NK-92 (cell line): ENCODE measurements around the gene ANK3.

Experiments used
- DNase-seq: peaks from one replicate; lab custom pipeline; 2025; ENCODE audit not compliant: unreplicated experiment; lab: John Stamatoyannopoulos, UW

ANK3 gene

DNA sequence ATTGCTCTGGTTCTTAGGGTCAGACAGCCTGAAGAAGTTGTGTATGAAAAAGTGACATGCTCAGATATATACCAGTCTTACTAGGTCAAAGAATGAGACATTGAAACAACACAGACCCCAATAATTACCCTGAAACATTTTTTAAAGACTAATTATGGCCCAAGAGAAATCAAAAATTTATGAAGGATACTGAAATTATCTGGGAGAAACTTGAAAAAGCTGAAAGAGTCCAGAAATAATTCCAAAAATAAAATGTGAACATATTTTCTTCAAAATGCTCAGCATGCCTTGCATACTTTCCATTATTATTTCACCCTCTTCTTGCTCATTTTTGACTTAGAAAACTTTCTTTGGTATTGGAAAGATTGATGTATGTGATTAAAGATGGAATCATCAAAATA lies 284.4 kb downstream of the ANK3 start:
- no peak for DNase-seq

DNA sequence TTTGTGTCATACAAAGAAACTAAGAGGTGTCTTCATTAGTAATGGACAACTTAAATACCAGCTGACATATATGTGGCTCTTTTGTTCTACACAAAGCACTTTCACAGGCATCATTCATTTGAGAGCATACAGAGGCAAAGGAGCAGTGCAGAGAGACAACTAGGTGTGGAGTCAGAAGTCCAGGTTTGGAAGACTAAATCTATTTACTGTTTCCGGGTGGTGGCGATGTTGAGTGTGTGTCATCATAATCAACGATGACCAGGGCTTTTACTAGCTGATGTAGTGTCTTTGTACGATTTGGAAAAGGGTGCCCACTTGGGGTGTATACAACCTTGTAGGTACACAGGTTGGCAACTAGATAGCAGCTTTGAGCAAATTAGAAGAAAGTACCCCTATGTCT lies 287.9 kb downstream of the ANK3 start:
- no peak for DNase-seq

DNA sequence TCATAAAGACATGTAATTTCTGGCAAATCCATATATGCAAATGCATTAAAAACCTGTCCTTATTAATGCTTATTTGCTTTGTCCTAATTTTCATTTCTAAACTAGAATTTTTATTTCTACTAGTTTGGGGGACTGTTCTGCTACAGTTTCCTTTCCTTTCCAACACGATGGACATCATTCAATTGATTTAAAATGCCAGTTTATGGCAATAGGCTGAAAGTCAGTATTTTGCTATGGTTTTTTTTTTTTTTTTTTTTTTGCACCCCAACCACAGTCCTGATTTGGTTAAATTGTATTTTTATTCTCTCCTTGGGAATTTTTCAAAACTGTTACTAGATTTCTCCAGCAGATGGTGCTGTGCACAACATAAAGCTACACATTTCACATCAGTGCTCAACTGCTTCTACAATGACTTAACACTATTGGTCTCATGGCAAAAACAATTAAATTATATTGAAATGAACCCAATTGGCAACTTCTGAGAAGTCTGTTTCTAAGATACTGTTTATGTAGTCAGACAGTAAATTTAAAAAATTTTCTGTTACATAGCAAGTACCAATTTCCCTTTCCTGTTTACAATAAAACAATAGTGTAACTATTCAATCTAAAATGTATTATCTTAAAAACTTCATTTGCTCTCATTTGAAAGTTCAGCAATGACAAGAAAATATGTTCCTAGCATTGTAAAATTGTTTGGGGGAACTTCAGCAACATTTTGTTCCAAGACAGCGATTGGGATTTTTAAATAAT lies 289.5 kb downstream of the ANK3 start:
- DNase-seq = no peak

GRCh38 chr10:60098677-60099601 lies 290.7 kb downstream of the ANK3 start:
- DNase-seq = no peak

DNA sequence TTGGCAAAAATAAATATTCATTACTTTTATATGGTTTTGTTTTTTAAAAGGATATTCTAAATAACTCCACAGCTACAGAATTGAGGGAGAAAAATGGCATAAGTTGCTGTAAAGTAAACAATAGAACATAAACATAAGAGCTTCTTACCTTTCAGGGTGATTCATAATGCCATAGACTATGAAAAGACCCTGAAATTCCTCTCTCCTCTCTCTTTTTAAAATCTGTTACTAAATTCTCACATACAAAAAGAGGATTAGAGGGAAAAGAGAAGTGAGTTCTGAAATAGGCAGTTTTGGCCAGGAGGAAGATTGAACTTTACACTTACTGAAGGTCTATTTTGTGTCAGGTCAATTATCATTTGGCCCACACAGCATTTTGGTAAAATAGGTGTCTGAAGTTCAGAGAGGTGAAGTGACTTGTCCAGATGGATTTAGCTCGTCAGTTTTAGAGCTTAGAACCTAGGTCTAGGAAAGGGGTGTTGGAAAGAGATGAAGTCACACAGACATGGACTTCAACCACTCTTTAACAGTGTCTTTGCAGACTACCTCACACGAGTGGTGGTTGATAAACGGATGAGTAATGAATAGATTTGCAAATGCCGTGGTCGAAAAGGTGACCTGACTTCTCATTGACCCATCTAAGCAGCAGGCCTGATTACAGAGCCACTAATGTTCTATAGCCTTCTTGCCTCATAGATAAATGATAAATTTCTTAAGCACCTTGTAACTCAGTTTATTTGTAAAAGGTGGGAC lies 292.7 kb downstream of the ANK3 start:
- no peak for DNase-seq

- no peak for DNase-seq
These were observed 296.4 kb downstream of the ANK3 start for GRCh38 chr10:60093317-60093716.

DNA sequence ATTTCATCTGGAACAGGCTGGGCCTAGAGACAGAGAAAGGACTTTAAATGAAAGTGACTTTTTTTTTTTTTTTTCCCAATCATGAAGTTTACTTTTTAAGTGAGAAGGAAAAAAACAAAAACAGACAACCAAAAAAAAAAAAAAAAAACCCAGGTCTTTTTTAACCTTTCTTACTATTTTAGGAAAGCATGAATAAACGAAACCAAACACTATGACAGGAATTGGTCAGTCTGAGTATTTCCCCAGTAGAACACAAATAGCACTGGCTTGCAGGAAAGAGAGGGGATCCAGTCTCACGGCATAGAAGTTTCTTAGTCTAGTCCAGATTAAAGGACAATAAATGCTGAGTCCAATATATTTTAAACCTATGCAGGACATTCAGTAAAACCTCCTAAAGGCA lies 302.8 kb downstream of the ANK3 start:
- DNase-seq = no peak

DNA sequence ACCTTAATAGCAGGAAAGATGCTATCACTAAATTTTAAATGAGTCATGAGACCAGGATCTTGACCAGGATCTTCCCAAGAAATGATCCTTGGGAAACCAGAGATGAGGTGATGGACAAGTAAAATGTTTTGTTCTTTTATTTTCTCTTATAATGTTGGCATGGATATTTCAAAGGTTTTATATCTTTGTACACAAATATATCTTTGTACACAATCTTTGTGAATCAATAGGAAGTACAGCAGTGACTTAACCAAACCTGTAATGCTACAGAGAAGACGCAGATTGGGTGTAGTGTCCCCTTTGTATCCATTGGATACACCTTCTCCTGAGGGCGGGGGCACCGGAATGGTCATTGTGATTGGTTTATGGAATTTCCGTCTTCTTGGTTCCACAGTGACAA lies 303.3 kb downstream of the ANK3 start:
- DNase-seq = no peak

GRCh38 chr10:60082744-60083344 lies 306.8 kb downstream of the ANK3 start:
- no peak for DNase-seq

DNA sequence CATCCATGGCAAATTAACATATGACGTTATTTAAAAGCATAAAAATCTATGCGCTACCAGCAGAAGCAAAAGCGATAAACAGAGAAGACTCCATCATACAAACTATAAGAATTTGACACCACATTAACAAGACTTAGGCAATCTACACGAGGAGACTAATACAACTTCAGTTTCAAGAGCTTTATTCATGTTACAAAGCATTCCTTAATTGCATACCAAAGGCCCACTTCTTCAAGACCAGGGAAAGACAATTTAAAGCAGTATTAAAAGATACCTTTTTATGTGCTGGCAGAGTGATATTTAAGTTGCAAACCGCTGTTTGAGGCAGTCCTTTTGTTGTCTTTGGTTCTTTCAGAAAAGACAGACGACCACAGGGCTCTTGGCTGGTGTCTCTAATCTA lies 307.3 kb downstream of the ANK3 start:
- no peak for DNase-seq

- DNase-seq = no peak
These were observed 315.7 kb downstream of the ANK3 start for GRCh38 chr10:60073781-60074656.

DNA sequence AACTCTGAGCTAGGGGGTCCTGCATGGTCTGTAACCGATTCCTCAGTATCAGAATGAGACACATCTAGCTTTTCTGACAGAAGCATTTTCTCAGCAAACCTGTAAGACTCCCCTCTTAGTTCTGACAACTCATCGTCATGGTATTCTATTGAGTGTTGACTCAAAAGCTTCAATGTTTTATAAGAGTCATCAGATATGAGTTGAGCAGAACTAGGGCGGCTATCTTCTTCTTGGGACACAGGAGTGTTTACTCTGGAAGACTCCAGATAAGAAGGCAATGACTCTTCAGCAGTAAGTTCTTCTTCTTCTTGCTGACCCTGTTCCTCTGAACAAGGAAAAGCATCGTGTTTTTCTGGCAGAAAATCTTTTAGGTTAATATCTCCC lies 316.3 kb downstream of the ANK3 start:
- no peak for DNase-seq

DNA sequence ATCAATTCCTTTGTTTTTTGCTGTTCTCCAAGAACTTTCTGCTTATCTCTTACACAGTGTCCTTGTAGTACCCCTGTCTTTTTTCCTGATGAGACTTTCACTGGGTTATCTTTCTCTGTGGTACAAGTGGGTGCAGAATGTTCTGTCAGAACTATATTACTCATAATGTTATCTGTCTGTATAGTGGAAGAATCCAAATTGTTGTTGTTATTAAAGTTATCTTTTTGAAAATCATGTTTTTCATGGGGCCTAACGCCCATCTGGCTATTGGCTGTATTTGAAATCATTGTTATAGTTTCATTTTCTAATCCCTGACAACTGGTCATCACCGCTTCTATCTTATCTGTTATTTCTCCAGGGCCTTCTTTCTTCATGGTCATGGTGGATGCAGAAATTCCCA lies 320.4 kb downstream of the ANK3 start:
- DNase-seq = no peak

DNA sequence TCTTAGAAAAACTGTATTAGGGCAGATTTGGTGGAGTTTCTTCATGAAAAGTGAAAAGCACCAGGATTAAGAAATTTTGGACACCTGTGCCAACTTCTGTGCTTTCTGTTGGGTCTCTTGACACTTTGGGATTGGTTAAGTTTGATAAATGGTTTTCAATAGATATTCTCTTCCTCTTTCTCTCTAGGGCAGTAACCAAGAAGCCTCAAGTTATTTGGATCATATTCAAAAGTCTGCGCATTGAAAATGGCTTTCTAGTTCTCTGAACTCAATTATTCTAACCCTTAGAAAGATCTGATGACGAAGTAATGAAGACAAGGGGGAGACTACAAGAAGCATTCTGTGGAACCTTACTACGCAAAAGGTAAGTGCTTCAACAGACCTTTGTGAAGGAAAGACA lies 339.3 kb downstream of the ANK3 start:
- DNase-seq = no peak

DNA sequence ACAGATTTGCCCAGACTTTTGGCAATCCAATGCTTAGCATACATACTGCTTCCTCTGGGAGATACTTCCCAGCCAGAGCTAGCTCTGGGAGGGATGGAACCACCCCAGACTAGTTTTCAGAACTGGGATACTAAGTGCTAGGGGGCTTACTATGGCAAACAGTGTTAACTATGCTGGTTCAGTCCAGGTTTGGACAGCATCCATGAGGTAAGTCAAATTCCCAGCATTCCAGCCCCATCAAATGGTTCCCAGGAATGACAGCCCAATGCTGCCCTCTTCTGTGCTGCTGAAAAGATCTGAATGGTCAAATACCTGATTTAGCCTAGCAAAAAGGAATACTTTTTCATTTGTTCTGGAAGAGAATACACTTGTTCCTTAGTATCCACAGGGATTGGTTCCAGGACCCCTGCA lies 341.6 kb downstream of the ANK3 start:
- DNase-seq = no peak

DNA sequence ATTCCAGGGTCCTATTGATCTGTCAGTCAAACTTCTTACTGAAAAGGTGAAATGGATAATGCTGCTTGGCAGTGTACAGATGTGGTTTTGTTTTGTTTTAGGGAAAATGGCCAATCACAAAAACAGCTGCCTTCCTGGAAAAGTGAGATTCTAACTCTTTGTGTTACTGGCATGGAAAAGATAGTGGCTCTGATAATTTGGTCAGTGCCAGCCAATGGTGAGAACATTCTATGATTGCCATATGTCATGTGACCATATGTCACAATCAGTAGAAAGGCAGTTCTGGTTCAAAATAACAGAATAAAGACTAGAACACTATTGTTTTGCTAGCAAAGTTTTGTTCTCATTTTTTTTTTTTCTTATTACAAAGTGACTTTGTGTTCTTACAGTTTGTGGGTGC lies 344.1 kb downstream of the ANK3 start:
- DNase-seq = no peak

DNA sequence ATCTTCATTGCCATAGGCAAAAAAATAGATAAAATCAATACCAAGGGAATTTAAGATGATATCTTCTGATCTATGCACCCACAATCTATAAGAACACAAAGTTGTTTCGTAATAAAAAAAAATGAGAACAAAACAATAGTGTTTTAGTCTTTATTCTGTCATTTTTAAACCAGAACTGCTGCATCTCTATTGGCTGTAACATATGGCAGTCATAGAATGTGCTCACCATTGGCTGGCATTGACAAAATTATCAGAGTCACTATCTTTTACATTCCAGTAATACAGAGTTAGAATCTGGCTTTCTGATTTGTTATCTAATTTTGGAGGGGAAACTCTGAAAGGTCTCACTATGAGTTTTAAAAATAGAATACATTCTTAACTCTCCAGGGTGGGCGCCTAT lies 344.7 kb downstream of the ANK3 start:
- DNase-seq = no peak

GRCh38 chr10:60044242-60044641 lies 345.4 kb downstream of the ANK3 start:
- DNase-seq = no peak

GRCh38 chr10:60043561-60044241 lies 346.0 kb downstream of the ANK3 start:
- no peak for DNase-seq

GRCh38 chr10:60042914-60043313 lies 346.8 kb downstream of the ANK3 start:
- DNase-seq = no peak
